Activated T-cell treated with anti-CD3 and anti-CD28 coated beads, Interleukin-2, amount 50 U/mL, for 24 hours (primary cell): ENCODE results near the gene IP6K1.

Source experiments
- DNase-seq: peaks from one replicate; pipeline ENCODE4 v3.0.0-alpha.2; 2020
- H3K27ac Mint-ChIP-seq: 2 replicates; pipeline ENCODE4 v1.8.0; 2020; ENCODE audit warnings: mild to moderate bottlenecking, mixed read lengths
- H3K27me3 Mint-ChIP-seq: 2 replicates; pipeline ENCODE4 v1.8.0; 2020; ENCODE audit warnings: mixed read lengths
- H3K36me3 Mint-ChIP-seq: 2 replicates; pipeline ENCODE4 v1.8.0; 2020; ENCODE audit warnings: low read depth, mixed read lengths
- H3K4me1 Mint-ChIP-seq: 2 replicates; pipeline ENCODE4 v1.8.0; 2020; ENCODE audit warnings: low read depth, mixed read lengths
- H3K4me3 Mint-ChIP-seq: 2 replicates; pipeline ENCODE4 v1.8.0; 2020; ENCODE audit warnings: mild to moderate bottlenecking, moderate library complexity, mixed read lengths
- H3K9me3 Mint-ChIP-seq: 2 replicates; pipeline ENCODE4 v1.8.0; 2020; ENCODE audit warnings: mixed read lengths

The IP6K1 gene

GRCh38 chr3:49729966-49730609, 56.3 kb downstream of the IP6K1 start:
- Mint-ChIP-seq H3K9me3 (no peaks in the 10 kb centered on the region), H3K4me3 (no peak overlapping the region), H3K36me3 (peaks cover 79% of the 10 kb centered on the region), H3K27ac (peak overlapping the region; percentile 40), H3K4me1 (peaks cover under 1% of the 10 kb centered on the region), H3K27me3 (no peaks in the 10 kb centered on the region)
- DNase-seq: no peak

- H3K27me3 Mint-ChIP-seq: no peaks in the 10 kb centered on the region
- no peaks in the 10 kb centered on the region for H3K9me3 Mint-ChIP-seq
- peaks cover 71% of the 10 kb centered on the region for H3K36me3 Mint-ChIP-seq
- H3K4me3 Mint-ChIP-seq: no peak overlapping the region
- H3K4me1 Mint-ChIP-seq: peaks cover 12% of the 10 kb centered on the region
- no peak for DNase-seq
- H3K27ac Mint-ChIP-seq: no peak overlapping the region
Observed at GRCh38 chr3:49727924-49728361, 58.4 kb downstream of the IP6K1 start.

GRCh38 chr3:49727154-49727923, 59.0 kb downstream of the IP6K1 start:
- H3K27me3 Mint-ChIP-seq: no peaks in the 10 kb centered on the region
- no peak for DNase-seq
- H3K4me1 Mint-ChIP-seq: peaks cover 18% of the 10 kb centered on the region
- no peak overlapping the region for H3K27ac Mint-ChIP-seq
- peaks cover 71% of the 10 kb centered on the region for H3K36me3 Mint-ChIP-seq
- H3K4me3 Mint-ChIP-seq: no peak overlapping the region
- no peaks in the 10 kb centered on the region for H3K9me3 Mint-ChIP-seq

GRCh38 chr3:49725906-49726681, 60.2 kb downstream of the IP6K1 start:
- peak overlapping the region; percentile 61 for H3K27ac Mint-ChIP-seq
- H3K4me3 Mint-ChIP-seq: no peak overlapping the region
- H3K27me3 Mint-ChIP-seq: no peaks in the 10 kb centered on the region
- H3K4me1 Mint-ChIP-seq: peaks cover 29% of the 10 kb centered on the region
- no peaks in the 10 kb centered on the region for H3K9me3 Mint-ChIP-seq
- DNase-seq: no peak
- H3K36me3 Mint-ChIP-seq: peaks cover 72% of the 10 kb centered on the region

GRCh38 chr3:49724586-49724985, 61.8 kb downstream of the IP6K1 start:
- DNase-seq: peak; percentile 54
- Mint-ChIP-seq H3K4me1 (peaks cover 44% of the 10 kb centered on the region), H3K9me3 (no peaks in the 10 kb centered on the region), H3K27ac (peak overlapping the region; percentile 97), H3K36me3 (peaks cover 78% of the 10 kb centered on the region), H3K4me3 (peak overlapping the region; percentile 96), H3K27me3 (no peaks in the 10 kb centered on the region)

- H3K4me3 Mint-ChIP-seq: peak within 1 kb of the TSS; percentile 96
- no peaks in the 10 kb centered on the region for H3K27me3 Mint-ChIP-seq
Observed at GRCh38 chr3:49723628-49724551, 62.5 kb downstream of the IP6K1 start, which contains the start of gene GMPPB. Gene GMPPB, minus strand, starts transcription at chr3:49723951. Its CDS starts 225 bp downstream, at chr3:49723726.

DNA sequence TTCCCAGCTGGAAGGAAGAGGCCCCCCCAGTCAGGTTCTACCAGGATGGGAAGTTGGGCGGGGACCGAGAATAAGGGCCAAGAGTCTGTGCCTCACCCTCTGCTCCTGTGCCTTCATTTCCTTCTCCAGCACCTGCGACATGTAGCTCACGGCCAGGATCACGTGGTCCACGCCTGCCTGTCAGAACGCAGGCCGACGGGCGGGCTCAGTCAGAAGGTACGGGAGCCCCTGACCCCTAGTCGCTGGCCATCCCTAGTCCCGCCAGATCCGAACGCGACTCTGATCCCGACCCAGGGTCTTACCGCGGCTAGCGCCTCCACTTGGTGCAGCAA, 63.1 kb downstream of the IP6K1 start:
- Mint-ChIP-seq H3K27ac (peak overlapping the region; percentile 97), H3K9me3 (no peaks in the 10 kb centered on the region), H3K27me3 (no peaks in the 10 kb centered on the region), H3K36me3 (peaks cover 77% of the 10 kb centered on the region), H3K4me1 (peaks cover 57% of the 10 kb centered on the region), H3K4me3 (peak overlapping the region; percentile 96)
- DNase-seq: peak; percentile 71

More at GRCh38 chr3:49723628-49724551, 62.5 kb downstream of the IP6K1 start, which contains the start of gene GMPPB:
- Mint-ChIP-seq H3K4me1 (peaks cover 51% of the 10 kb centered on the region), H3K27ac (peak within 1 kb of the TSS; percentile 97), H3K36me3 (peaks cover 78% of the 10 kb centered on the region), H3K9me3 (no peaks in the 10 kb centered on the region)
- DNase-seq: peak; percentile 95

DNA sequence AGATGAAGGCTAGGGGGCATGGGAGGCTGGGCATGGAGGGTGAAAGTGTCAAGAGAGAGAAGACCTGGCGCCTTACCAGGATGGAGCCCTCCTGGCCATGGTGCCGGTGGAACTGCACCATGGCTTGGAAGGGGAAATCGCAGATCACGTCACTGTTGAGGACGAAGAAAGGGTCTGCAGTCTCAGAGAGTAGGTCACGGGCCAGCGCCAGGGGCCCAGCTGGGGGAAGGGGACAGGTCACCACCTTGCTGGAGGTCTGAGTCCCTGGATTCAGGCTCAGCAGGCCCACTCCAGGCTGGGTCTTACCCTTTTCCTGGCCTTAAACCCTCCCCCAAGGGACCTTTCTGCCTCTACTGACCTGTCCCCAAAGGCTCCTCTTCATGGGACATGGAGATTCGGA, 63.4 kb downstream of the IP6K1 start:
- no peak for DNase-seq
- H3K4me3 Mint-ChIP-seq: peak overlapping the region; percentile 96
- peak overlapping the region; percentile 97 for H3K27ac Mint-ChIP-seq
- H3K27me3 Mint-ChIP-seq: no peaks in the 10 kb centered on the region
- no peaks in the 10 kb centered on the region for H3K9me3 Mint-ChIP-seq
- peaks cover 57% of the 10 kb centered on the region for H3K4me1 Mint-ChIP-seq
- peaks cover 76% of the 10 kb centered on the region for H3K36me3 Mint-ChIP-seq

DNA sequence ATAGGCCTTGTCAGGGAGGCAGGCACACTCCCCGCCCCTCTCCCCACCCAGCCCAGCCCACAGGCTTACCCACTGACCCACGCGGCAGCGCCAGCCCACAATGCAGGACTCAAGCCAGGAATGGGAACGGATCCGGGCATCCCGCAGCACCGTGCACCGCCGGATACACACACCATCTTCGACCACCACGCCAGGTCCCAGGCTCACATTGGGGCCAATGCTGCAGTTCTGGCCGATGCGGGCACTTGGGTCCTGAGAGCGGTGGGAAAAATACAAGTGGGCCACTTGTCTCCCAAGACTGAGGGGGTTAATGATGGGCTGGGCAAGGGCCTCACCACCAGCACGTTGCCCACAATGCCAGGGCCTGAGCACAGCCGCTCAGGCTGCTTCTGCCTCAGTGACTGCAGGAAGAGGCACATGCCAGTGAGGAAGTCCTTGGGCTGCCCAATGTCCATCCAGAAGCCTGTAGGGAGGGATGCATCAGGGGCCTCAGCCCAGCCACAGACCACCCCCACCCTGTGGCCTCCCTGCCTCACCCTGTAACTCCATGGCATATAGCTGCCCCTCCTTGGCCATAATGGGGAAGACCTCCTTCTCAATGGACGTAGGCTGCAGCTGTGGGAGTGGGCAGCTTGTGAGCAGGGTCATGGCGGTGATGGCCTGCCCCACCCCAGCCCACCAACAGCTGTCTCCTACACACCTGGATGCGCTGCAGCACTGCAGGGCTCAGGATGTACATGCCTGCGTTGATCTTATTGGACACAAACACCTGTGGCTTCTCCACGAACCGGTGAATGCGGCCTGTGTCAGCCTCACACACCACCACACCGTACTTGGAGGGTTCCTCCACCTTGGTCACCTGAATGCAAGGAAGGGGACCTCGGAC, 64.2 kb downstream of the IP6K1 start:
- Mint-ChIP-seq H3K36me3 (peaks cover 71% of the 10 kb centered on the region), H3K27ac (peak overlapping the region; percentile 97), H3K27me3 (no peaks in the 10 kb centered on the region), H3K9me3 (no peaks in the 10 kb centered on the region), H3K4me1 (peaks cover 57% of the 10 kb centered on the region), H3K4me3 (peak overlapping the region; percentile 96)
- no peak for DNase-seq

GRCh38 chr3:49721596-49721895, 64.8 kb downstream of the IP6K1 start:
- DNase-seq: no peak
- Mint-ChIP-seq H3K27ac (peak overlapping the region; percentile 77), H3K4me3 (peak overlapping the region; percentile 96), H3K4me1 (peaks cover 57% of the 10 kb centered on the region), H3K27me3 (no peaks in the 10 kb centered on the region), H3K9me3 (no peaks in the 10 kb centered on the region), H3K36me3 (peaks cover 65% of the 10 kb centered on the region)

DNA sequence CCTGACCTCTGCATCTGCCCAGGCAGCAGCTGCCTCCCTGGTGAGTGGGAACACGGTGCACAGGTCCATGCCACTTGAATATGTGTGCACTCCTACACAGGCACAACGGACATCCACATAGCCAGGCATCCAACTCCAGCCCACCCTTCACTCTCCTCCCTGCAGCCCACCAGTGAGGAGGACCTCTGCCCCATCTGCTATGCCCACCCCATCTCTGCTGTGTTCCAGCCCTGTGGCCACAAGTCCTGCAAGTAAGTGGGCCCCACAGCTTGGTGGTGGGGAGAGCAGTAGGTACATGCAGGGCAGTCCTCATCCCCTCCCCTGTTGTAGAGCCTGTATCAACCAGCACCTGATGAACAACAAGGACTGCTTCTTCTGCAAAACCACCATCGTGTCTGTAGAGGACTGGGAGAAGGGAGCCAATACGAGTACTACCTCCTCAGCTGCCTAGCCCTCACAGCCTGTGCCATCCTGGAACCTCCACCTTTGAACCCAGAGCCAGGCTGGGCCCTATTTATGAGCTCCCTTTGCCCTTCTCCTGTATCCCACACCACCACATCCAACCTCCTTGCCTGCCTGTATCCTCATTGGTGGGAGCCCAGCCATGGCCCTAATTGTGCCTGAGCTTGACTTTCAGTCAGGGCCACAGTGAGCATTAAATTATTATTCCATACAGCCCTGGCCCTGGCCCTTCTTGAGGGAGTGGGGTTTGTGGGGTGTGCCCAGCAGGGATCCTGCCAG, 65.3 kb downstream of the IP6K1 start:
- H3K9me3 Mint-ChIP-seq: no peaks in the 10 kb centered on the region
- no peak for DNase-seq
- peaks cover 64% of the 10 kb centered on the region for H3K36me3 Mint-ChIP-seq
- peak overlapping the region; percentile 21 for H3K4me3 Mint-ChIP-seq
- peaks cover 57% of the 10 kb centered on the region for H3K4me1 Mint-ChIP-seq
- H3K27me3 Mint-ChIP-seq: no peaks in the 10 kb centered on the region
- peak overlapping the region; percentile 77 for H3K27ac Mint-ChIP-seq

DNA sequence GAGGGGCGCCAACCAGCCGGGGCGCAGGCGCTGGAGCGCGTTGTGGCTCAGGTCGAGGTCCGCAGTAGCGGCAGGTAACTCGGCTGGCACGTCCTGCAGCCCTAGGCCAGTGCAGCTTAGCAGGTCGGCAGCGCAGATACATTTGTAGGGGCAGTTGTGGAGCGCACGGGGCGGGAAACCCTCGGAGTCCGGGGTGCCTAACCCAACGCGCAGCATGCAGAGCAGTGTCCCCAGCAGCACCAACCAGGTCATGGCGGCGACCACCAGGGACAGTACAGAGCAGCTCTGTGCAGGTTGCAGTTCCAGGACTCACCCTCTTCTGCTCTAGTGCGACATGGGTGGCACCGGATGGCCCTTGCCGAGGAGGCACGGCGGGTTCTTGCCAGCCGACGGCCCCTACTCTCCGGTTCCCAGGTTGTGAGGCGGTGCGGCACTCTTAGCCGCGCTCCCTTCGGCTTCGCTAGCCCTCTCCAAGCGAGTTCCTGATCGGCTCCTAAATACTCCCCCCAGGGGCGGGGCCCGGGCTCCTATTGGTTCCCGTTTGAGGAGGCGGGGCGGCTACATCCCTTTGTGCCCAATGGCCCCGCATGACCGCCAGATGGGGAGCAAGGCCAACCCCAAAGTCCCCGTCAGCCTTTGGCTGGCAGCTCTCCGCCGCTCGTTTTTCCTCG, 67.0 kb downstream of the IP6K1 start, which contains the start of gene AMIGO3:
TSS of gene AMIGO3 (minus strand) at position 471 of the 671 bp plus-strand sequence. CDS start at position 252, 219 bp downstream.
- peak; percentile 94 for DNase-seq
- Mint-ChIP-seq H3K4me1 (peaks cover 50% of the 10 kb centered on the region), H3K36me3 (peaks cover 70% of the 10 kb centered on the region), H3K9me3 (no peaks in the 10 kb centered on the region), H3K4me3 (peak within 1 kb of the TSS; percentile 75), H3K27me3 (no peaks in the 10 kb centered on the region), H3K27ac (peak within 1 kb of the TSS; percentile 77)
